HL-60/S4 treated with phorbol 12-myristate 13-acetate at 8.2 ng/mL for 4 days and 3 days (cell line): ENCODE measurements around the gene NGFR.

Source experiments
- in situ Hi-C: fragments of 300-500 bp; cut with MboI; formaldehyde crosslinking; loops from 2 replicates; pipeline ENCODE4 v1.15.0; 2022; ENCODE audit warnings: low sequenced_read_pairs

Gene NGFR

DNA sequence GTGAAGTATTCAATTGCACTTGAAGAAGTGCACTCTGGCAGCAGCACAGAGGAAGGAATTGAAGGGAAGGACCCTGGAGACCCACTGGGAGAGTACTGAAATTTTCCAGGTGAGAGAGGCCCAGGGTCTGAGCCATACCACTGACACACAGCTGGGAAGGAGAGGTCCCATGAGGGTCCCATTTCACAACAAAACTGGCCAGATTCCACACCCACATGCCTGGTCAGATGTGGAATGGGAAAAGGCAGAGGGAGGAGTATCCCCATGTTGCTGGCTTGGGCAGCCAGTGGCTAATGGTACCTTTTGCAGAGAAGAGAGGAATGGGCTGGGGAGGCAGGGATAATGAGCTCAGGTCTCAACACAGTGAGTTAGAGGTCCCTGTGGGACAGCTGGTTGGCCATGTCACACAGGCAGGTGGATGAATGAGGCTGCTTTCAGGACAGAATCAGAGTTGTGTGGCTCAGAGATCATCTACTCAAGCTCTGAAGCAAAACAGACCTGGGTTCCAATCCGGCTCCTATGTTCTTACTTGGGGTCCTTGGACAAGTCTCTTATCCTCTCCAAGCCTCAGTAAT, 26.2 kb upstream of the NGFR start:
- in situ Hi-C loops = no loop called here

DNA sequence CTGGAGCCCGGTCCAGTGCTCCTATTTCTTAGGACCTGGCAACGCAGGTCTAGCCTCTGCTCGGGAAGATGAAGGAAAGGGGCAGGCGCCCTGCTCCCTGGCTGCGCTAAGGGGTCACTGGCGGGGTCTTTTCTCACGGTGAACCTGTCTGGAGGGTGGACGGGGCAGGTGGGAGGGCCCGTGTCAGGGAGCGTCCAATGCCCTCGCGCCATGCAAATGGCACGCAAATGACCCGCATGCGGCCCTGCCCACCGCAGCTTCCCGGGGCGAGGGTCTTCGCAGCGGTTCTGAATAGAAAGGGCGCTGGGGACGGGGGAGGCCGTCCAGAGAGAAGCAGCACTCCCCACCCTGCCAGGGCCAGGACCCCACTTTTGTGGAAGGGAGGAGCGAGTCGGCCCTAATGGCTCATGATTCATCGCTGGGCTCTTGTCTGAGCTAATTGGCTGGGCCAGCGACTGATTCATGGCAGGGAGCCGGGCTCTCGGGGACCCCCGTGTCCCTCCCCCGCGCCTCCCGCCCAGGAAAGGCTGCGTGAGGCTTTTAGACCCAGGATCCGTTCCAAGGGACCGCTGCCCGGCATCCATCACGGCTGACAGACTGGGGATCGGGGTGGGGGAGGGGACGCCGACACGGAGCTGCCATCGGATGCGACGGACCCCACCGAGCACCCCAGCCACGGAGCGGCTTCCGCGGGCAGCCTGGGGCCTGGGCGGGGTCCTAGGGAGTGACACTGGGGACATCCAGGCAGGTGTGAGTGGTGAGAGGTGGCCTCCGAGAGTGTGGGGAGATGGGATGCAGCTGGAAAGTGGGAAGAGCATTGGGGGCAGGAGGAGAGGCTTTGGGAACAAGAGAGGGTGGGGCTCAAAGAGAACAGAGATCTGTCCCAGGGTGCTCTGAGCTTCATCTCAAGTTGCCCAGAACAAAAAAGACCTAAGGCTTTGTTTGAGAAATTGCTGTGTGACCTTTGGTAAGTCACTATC, 25.0 kb upstream of the NGFR start:
- in situ Hi-C loops = no loop called here

DNA sequence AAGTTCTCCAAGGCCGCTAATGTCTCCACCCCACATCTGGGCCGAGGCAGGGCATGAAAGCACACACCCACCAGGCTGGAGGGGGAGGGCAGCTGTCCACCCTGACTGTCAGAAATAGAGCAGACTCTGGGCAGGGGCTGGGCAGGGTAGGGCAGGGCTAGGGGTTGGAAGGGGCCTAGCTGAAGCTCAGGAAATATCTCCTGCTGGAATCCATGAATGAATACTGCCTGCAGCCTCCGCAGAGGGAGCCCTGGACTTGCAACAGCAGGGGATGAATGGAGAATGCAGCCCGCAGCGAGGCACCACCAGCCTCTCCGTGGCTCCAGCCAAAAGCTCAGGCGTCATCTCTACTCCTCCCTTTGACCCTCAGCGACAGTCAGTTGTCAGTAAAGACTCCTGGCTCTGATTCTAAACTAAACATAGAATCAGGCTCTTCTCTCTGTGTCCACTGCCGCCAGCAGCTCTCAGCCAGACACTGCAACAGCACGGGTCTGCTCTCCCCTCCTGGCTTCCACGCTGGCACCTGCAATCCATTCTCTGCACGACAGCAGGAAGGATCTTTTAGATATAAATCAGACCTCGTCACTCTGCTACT, 23.9 kb upstream of the NGFR start:
- in situ Hi-C loops = no loop called here

DNA sequence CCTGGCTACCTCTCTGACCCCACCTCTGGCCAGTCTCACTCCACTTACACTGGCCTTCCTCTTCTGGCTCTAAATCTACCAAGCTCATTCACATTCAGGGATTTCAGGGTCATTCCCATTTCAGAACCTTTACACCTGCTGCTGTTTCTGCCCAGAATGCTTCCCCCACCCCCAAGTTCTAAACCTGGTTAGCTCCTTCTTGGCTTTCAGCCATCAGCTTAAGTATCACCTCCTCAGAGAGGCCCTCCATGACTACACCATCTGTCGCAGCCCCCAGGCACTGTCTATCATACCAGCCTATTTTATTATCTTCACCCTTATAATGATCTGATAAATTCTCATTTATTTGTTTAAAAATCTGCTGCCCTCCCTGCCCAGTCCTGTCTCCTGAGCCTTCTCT, 23.3 kb upstream of the NGFR start:
- in situ Hi-C loops = no loop called here

DNA sequence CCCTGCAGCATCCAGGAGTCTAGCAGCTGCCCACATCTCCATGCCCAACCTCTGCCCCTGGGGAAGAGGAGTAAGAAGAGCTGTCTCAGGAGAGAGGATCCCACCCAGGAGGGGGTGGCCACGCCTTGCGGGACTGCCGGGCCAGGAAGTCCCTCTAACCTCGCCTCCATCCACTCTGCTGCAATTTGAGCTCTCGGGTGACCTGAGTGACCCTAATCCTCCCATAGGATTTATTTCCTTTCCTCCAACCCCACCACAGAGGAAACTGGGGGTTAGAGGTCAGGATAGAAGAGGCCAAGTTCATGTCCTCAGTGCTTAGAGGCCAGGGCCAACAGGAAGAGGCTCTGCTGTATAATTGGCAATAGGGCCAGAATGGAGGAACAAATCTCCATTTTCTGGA, 22.6 kb upstream of the NGFR start:
- in situ Hi-C loops = no loop called here

DNA sequence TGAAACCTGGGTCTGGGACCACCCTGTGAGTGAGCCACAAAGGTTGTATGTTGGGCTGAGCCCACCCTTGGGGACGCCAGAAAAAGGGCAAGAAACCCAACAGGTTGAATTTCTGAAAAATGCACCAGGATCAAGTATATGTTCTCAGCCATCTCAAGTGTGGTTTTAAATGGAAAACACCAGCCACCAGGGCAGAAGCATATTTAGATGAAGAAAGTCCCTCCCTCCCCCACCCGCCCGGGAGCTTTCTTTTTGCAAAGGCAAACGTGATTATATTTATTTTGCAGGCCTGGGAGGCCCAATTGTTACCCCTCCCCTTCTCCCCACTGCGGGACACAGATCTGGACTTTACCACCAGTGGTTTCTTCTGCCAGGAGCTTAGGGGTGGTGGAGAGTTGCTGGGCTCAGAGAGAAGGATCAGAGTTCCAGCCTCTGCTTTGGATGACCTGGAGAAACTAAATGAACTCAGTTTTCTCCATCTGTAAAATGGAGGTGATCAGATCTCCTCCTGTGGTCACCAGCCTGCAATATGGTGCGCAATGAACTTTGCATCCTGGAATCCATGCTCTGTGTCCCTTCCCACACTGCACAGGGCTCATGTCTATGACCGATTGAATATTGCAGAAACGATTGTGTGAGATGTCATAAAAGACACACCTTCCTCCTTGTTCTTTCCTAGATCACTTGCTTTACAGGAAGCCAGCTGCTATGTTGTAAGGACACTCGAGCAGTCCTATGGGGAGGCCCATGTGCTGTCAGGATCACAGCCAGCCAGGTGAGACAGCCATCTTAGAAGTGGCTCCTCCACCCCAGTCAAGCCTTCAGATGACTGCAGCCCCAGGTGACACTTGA, 21.0 kb upstream of the NGFR start:
- in situ Hi-C loops = no loop called here

DNA sequence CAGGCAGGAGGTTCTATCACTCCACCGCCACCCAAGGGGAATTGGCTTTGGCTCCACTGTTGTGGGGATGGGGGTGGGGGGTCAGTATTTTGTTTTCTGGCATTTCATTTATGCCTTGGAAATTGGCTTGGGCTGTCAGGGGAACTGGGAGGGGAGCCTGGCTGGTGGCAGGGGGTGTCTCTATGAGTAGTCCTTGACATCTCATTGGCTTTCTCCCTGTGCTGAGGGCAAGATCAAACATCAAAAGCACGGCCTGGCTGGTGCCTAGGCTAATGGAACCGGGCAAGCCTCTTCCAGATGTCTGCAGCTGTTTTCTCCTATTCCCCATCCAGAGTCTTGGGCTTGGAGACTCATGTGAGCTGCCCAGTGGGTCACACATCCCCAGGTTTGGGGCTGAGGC, 17.4 kb upstream of the NGFR start:
- in situ Hi-C loops = no loop called here

DNA sequence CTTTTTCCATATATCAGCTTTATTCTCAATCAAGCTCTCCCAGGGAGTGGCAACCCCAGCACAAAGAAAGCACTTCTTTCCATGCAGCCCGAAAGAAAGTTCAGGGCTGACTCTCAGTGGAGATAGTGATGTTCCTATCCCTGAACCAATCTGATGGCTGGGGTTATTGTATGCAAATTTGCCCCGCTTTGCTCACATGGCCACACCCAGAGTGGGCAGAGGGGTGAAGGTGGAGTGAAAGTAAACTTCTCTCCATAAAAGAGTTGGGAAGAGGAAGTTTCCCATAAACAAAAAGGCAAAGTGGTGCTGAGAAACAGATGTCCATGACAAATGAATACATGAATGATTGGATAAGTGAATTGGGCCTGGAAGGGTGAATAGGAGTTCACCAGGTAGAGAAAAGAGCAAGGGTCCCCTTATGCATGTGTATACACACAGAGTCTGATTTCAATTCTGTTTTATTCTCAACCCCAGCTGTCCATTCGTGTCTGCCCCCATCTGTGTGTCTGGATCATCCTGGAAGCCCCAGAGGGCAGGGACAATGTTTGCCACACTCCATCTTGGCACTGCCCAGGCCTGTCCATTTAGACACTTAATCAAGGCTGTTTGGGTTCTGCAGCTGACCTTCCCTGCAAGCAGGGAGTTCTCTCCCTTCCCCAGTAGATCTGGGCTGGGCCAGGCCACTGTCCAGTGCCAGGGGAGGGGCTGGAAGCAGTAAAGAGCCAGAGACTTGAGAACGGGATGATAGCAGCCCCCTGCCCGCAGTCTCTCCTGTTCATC, 14.1 kb upstream of the NGFR start:
- in situ Hi-C loops = no loop called here

DNA sequence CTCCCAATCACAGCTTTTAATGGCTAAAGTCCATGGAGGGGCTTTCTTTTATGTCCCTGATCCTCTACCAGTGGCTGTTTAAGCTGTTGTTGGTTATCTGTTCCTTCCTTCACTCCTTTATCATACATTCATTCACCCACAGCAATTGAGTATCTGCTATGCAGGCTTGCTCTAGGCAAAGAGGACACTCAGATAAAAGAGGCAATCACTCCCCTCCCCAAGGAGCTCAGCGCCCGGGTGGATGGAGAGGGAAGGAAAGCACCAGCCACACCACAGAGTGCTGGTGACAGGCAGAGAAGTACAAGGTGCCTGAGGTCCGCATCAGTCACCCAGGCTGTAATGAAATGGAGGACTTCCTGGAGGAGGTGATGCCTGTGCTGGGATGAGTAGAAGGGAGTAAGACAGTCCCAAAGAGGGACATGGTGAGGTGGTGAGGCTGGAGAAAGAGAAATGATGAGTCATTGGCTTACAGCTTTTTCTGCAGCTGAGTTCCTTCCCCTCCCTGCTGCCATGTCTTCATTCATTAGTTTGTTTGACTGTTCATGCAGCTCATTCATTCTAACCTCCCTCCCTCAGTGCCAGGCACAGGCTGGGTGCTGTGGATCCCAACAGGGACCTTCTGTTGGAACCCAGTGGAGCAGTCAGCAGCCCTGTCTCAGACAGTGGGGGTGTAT, 12.8 kb upstream of the NGFR start:
- in situ Hi-C loops = no loop called here

DNA sequence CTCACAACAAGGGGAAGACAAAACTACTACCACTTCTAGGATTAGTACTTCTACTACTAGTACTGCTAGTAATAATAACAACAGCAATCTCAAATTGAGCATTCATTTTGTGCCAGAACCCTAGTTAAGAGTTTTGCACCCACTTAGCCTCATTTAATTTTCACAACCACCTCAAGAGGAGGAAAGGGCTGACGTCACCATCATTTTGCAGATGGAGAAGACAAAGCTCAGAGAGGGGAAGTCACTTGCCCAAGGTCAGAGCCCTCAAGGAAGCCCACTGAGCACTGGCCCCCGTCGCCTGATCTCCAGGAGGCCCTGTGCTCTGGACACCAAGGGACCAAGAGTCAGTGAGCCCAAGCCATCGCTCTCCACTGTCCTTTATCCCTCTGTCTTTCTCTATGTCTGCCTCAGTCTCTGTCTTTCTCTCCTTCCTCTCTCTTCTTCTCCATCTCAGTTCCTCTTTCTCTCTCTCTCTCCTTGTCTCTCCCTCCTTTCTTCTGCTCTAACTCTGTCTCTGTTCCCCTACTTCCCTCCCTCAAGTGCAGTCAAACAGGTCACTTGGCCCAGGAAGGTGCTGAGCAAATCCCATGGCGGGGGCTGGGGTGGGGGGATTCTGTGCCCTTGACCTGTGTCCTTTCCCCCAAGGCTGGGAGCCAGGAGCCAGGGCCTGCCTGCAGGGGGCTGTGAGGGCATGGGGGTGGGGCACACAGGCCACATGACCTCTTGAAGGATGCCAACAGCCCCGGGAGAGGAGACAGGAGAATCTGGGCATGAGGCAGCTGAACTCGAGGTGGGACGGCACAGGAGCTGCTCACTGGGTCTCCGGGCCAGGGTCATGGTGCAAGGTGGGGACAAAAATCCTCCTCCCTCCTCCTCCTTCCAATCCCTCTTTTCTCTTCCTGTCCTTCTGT, 11.2 kb upstream of the NGFR start:
- in situ Hi-C loops = no loop called here

DNA sequence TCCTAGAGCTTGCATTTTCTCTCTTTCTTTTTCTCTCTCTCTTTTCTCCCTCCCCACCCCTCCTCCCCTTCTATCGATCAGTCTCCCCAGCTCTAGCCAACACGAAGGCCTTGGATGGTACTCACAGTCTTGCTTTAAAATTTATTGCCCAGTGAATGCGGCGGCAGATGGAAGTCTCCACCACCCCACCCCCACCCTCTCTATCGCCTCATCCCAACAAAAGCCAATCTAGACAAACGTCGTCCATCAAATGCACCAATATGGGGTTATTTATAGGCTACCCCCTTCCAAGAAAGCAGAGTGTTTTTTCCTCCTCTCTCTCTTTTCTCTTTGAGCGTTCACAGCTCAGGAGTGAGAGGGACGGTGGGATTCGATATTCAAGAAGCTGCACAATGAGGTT, 10.5 kb upstream of the NGFR start:
- in situ Hi-C loops = no loop called here

DNA sequence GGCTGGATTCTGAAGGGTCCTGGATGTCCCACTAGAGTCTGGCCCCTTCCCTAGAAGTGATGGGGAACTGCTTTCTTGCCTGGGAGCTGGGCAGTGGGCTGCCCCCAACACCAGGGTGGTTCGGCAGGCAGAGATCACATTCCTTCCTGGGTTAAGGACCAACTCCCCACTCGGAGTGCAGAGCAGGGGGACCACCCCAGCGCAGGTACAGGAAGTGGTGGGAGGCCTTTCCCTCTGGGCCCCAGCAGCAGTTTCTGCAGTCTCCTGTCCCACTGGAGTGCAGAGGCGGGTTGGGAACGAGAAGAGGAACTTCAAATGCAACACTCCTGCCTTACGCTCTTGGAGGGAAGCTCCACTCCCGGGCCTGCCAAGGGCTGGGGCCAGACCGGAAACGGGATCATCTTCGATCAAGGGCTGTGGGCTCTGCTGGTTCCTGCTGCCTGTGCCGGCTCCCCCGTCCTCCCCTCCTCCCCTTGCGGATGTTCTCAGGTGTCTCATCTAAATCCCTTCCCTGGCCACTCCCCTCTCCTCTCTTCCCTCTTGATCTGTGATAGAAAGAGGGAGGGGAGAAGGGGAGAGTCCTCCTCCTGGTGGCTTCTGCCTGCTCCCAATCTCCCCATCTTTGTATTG, 9.0 kb upstream of the NGFR start:
- in situ Hi-C loops = no loop called here

DNA sequence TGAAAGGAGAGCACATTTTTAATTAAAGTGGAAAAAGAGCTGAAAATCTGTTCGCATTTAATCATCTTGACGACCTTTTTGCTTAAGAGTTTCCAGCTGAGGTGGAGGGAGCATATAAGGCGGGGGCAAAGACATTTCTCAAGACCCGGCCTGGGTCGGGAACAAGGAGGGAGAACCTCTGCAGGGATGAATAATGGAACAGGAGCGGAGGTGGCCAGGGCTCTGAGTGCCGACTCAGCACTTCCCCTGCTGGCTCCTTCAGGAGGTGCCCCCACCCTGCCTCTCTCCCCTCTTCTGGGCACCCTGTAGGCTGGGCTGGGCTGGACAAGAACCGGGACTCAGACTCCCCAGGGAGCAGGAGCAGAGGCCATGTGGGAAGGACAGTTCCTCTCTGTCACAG, 7.9 kb upstream of the NGFR start:
- in situ Hi-C loops = no loop called here

DNA sequence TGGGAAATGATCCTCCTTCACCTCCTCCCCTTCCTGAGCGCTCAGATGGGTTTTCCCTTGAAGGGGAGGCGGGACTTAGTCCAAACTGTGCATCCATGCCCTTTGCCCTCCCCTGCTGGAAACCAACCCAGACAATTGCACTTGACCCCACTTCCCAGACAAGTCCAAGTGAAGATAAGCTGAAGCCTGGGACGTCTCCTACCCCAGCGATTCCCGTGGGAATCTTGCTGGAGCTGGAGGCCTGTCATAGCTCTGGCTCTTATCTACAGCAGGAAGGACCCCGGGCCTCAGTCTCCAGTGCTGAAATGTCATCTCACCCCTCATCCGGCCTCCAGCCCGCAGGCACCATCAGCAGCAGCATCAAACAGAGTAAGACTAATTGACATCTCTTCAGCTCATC, 6.5 kb upstream of the NGFR start:
- in situ Hi-C loops = no loop called here

DNA sequence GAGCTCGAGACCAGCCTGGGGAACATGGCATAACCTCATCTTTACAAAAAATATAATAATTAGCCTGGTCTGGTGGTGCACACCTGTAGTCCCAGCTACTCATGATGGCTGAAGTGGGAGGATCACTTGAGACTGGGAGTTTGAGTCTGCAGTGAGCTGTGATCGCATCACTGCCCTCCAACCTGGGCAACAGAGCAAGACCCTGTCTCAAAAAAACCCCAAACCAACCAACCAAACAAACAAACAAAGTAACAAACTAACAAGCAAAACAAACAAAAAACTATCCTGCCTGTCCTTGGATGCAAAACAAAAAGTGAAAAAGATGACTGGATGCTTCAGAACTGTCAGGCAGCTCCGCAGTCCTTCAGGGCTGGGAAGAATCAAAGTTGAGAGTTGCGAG, 5.7 kb upstream of the NGFR start:
- in situ Hi-C loops = no loop called here

DNA sequence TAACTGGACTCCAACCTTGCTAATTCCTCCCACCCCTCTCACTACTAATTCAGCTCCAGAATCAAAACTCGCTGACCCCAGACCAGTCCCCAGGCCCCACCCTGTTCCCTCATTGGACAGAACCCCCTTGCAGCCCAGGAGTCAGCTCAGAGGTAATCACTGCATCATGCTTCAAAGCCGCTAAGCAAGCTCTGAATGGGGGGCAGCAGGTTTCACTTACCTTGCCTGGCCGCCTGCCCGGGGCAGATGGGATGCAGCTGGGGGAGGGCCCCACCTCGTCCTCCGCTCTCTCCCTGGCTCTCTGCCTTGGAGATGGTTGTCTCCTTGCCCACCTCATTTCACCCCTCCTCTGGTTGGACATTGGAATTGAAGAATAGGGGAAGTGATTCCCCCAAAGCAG, 4.8 kb upstream of the NGFR start:
- in situ Hi-C loops = no loop called here

DNA sequence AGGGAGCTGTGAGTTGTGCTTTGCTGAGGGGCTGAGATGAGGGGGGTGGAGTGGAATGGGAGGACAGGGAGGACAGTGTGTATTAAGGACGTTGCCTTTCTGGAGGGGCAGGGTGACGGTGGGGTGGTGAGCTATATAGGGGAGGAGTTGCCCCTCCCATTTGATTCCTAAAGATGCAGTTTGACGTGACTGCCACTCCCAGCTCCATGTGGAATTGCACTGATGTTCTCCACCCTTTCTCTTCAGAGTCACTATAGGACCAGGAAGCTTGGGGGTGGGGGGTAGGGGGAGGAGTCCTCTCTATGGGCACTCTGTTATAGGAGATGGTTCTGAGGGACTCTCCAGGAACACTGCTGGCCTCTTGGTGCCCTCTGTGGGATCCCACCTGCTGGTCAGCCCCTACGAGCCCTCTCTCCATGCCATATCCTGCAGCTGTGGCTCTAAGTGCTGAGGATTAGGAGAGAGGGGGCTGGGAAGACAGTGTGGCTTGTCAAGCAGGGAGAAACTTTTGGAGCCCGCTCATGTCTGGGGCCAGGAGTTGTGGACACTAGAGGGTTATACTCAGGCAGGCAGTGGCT, 3.8 kb upstream of the NGFR start:
- in situ Hi-C loops = no loop called here

DNA sequence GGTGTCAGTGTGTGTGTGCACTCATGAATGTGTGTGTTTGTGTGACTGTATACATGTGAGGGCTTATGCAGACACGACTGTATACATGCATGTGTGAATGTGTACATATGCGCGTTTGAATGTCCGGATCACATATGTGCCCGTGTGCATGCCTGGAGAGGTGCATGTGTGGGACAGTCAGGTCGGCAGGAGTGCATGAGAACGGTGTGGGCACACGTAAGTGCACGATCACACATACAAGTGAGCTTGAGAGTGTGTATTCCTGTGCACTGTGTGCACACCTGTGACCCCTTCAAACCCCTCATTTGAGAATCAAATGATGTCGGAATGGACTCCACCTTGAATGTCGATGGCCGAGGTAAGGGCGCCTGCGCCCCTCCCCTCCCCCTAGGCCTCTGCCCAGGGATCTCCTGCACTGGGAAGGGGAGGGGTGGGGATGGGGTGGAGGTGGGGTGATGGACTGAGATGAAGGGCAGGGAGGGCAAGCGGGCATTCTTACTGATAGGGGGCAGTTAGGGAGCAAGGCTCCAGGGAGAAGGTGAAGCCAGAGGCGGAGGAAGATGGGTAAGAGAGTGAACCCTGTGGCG, 601 bp upstream of the NGFR start:
- in situ Hi-C loops = no loop called here
